ENCODE measurements around the gene JAK1.

- no peak for TF ChIP-seq CTCF (IDR thresholded peaks at IDR 0.05 in 4 of 5, conservative IDR thresholded peaks at IDR 0.05 in 1 of 5)
- TF ChIP-seq POLR2A (IDR thresholded peaks at IDR 0.05): no peak
Observed at GRCh38 chr1:64885648-64886047, 80.7 kb downstream of the JAK1 start.

Measured in gastrocnemius medialis (tissue), 4 donors.